Measurements from ENCODE around the gene PSMD5. TPM values are rescaled to one million over a fixed set of nuclear protein-coding genes. Genes with fewer than 3 reads are reported as not detected.

The PSMD5 gene
- total RNA-seq, 6 experiments from 2014 or later = 56.9 to 63.2 (median 60.1) TPM

- TF ChIP-seq, protein P1, sequence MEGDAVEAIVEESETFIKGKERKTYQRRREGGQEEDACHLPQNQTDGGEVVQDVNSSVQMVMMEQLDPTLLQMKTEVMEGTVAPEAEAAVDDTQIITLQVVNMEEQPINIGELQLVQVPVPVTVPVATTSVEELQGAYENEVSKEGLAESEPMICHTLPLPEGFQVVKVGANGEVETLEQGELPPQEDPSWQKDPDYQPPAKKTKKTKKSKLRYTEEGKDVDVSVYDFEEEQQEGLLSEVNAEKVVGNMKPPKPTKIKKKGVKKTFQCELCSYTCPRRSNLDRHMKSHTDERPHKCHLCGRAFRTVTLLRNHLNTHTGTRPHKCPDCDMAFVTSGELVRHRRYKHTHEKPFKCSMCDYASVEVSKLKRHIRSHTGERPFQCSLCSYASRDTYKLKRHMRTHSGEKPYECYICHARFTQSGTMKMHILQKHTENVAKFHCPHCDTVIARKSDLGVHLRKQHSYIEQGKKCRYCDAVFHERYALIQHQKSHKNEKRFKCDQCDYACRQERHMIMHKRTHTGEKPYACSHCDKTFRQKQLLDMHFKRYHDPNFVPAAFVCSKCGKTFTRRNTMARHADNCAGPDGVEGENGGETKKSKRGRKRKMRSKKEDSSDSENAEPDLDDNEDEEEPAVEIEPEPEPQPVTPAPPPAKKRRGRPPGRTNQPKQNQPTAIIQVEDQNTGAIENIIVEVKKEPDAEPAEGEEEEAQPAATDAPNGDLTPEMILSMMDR (IDR thresholded peaks at IDR 0.05) = no peak
- Mint-ChIP-seq H3K4me3 (no peak overlapping the region), H3K27ac (no peak overlapping the region), H3K4me1 (ENCODE audit: low read depth) (peaks cover 13% of the 10 kb centered on the region), H3K36me3 (ENCODE audit: low read depth) (peaks cover 23% of the 10 kb centered on the region), H3K9me3 (no peaks in the 10 kb centered on the region), H3K27me3 (ENCODE audit: insufficient read depth) (peaks cover 1% of the 10 kb centered on the region)
- DNase-seq = no peak
These were observed 73.8 kb downstream of the PSMD5 start for GRCh38 chr9:120768886-120769285.

DNA sequence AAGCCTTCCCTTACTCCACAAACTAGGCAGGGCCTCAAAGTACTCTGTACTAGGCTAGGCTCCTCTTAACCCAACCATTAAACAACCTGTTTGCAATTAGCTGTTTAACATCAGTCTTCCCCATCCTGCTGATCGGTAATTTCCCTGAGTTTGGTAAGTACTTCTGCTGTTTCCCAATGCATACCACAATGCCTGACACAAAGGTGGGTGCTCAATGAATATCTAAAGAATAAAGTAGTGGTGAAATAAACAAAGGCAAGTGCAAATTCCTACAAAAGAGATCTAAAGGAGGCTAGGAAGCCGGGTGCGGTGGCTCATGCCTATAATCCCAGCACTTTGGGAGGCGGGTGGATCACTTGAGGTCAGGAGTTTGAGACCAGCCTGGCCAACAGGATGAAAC, 74.5 kb downstream of the PSMD5 start:
- H3K4me3 Mint-ChIP-seq = no peak overlapping the region
- 0 out of 2 replicates have a peak overlapping the region, but pooled peaks have one; percentile 8 for H3K27ac Mint-ChIP-seq
- no peaks in the 10 kb centered on the region for H3K9me3 Mint-ChIP-seq
- H3K36me3 Mint-ChIP-seq (ENCODE audit: low read depth) = peaks cover 23% of the 10 kb centered on the region
- H3K4me1 Mint-ChIP-seq (ENCODE audit: low read depth) = peaks cover 13% of the 10 kb centered on the region
- TF ChIP-seq, protein P1 (IDR thresholded peaks at IDR 0.05) = no peak
- no peak for DNase-seq
- H3K27me3 Mint-ChIP-seq (ENCODE audit: insufficient read depth) = peaks cover 1% of the 10 kb centered on the region

- Mint-ChIP-seq H3K27me3 (ENCODE audit: insufficient read depth) (peaks cover 1% of the 10 kb centered on the region), H3K4me3 (no peak overlapping the region), H3K9me3 (no peaks in the 10 kb centered on the region), H3K27ac (no peak overlapping the region), H3K36me3 (ENCODE audit: low read depth) (peaks cover 23% of the 10 kb centered on the region), H3K4me1 (ENCODE audit: low read depth) (peaks cover 13% of the 10 kb centered on the region)
- TF ChIP-seq, protein P1 (IDR thresholded peaks at IDR 0.05) = no peak
- DNase-seq = no peak
These were observed 75.3 kb downstream of the PSMD5 start for GRCh38 chr9:120767451-120767850.

Other genes with a start within 250 kb of the PSMD5 start
- 1 to 10 TPM; 5.1 to 9.8 (median 8.8) TPM for gene MEGF9, start 128.5 kb downstream of the PSMD5 start, total RNA-seq (2021; fragmentation: NEBNext Ultra II Directional; extraction: Animal tissue kit (Norgen Biotek cat#: 25700))
- 10 to 100 TPM; 61.5 to 73.9 (median 67.7) TPM for gene FBXW2, start 49.5 kb downstream of the PSMD5 start, total RNA-seq (2021; fragmentation: NEBNext Ultra II Directional; extraction: Animal tissue kit (Norgen Biotek cat#: 25700))
- gene PHF19, start 34.3 kb upstream of the PSMD5 start, total RNA-seq (2021; fragmentation: NEBNext Ultra II Directional; extraction: Animal tissue kit (Norgen Biotek cat#: 25700)) = 10 to 100 TPM; 49.1 to 83.4 (median 75.7) TPM
- 1 to 10 TPM in 1 of 6 experiments, under 1 TPM in 5; 0.54 to 1.0 (median 0.87) TPM for gene TRAF1, start 83.9 kb upstream of the PSMD5 start, total RNA-seq (2021; fragmentation: NEBNext Ultra II Directional; extraction: Animal tissue kit (Norgen Biotek cat#: 25700))
- 1 to 10 TPM; 1.5 to 2.3 (median 2.1) TPM for gene C5, start 207.4 kb upstream of the PSMD5 start, total RNA-seq (2021; fragmentation: NEBNext Ultra II Directional; extraction: Animal tissue kit (Norgen Biotek cat#: 25700))
- gene CNTRL, start 232.0 kb upstream of the PSMD5 start, total RNA-seq (2021; fragmentation: NEBNext Ultra II Directional; extraction: Animal tissue kit (Norgen Biotek cat#: 25700)) = 10 to 100 TPM in 2 of 6 experiments, 1 to 10 TPM in 4; 3.8 to 10.4 (median 8.8) TPM